Urothelium cell line (cell line): ENCODE data around the gene BMP2K.

Source experiments
- DNase-seq: peaks from one replicate; pipeline ENCODE4 v3.0.0; 2011; ENCODE audit warnings: low spot score, mixed read lengths
- FAIRE-seq: peaks from 2 replicates; lab custom pipeline; 2011; peaks lifted over from hg19 to GRCh38; lab: Jason Lieb, UNC

BMP2K gene

GRCh38 chr4:78922207-78922606, 146.1 kb downstream of the BMP2K start:
- DNase-seq (no peak), FAIRE-seq (no peak)

DNA sequence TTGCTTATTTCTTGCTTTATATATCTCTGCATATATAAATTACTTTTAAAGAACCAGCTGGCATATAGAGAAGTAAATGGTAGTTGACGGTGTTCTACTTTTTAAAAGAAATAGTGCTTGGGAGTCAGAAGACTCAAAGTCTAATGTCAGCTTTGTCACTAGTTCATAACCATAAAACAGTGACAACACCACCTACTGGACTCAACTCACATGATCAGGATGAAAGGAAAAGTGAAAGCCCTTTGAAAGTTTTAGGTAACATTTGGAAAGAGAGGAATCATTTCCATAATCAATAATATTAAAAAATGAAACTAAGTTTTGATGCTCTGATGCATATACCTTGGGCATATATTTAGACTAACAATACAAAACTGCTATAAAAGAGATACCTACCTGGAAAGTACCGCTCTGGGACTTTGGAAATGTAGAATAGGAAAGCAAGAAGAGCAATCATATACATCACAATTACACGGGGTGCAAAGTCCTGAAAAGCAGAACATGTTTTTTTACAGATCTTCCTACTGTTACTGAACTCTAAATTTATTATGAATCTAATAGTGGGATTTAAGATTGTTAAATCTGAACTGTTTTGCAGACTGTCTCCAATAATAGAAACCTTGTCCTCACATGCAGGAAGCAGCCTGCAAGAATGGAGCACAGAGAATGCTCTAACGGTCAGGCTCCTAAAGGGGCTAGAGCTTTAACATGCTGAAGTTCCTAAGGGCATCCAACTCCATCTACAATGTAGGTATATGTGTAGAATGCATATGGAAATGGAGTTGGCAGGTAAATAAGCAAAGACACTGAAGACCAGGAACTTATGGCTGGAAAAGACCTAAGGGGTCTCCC, 147.5 kb downstream of the BMP2K start:
- DNase-seq (no peak), FAIRE-seq (no peak)

- DNase-seq (no peak), FAIRE-seq (no peak)
Observed at GRCh38 chr4:78926826-78927225, 150.7 kb downstream of the BMP2K start.

GRCh38 chr4:78928835-78929234, 152.7 kb downstream of the BMP2K start:
- FAIRE-seq, result no peak
- no peak for DNase-seq

- DNase-seq (no peak), FAIRE-seq (no peak)
Observed at GRCh38 chr4:78930016-78930629, 154.0 kb downstream of the BMP2K start.

GRCh38 chr4:78936989-78937388, 160.8 kb downstream of the BMP2K start:
- no peak for FAIRE-seq
- no peak for DNase-seq

DNA sequence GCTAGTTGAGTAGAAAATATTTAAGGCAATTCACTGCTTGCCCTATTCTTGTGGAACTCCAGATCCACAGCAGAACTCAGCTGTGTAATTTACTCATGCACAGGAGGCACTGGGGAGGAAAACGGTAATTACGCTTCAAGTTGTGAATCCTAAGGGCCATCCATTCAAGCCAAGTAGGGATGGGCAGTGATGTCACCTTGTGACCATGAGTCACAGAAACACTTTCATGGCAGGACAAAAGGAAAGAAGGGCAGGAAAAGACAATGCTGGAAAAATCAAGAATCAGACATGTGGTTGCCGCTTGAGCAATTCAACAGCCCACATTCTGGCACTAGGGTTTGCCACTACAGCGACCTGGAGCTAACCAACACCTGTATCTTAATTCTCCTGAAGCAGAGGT, 161.7 kb downstream of the BMP2K start:
- FAIRE-seq (no peak), DNase-seq (peak; percentile 26)

DNA sequence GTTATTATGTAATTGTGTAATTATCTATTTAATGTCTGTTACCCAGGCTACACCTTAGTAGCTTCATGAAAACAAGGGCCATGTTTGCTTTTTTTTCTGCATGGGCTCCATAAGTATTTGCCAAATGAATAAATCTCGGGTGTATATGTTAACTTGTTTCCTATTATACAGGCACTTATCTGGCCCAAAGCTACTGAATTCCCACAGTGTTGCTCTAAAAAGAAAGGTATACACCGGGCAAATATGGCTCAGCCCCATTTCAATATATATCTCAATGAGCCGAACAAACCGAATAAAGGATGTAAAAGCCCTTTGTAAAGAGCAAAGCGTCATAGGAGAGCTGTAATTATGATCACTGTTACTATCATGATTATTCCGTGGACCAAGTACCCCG, 162.3 kb downstream of the BMP2K start:
- FAIRE-seq, result no peak
- no peak for DNase-seq

DNA sequence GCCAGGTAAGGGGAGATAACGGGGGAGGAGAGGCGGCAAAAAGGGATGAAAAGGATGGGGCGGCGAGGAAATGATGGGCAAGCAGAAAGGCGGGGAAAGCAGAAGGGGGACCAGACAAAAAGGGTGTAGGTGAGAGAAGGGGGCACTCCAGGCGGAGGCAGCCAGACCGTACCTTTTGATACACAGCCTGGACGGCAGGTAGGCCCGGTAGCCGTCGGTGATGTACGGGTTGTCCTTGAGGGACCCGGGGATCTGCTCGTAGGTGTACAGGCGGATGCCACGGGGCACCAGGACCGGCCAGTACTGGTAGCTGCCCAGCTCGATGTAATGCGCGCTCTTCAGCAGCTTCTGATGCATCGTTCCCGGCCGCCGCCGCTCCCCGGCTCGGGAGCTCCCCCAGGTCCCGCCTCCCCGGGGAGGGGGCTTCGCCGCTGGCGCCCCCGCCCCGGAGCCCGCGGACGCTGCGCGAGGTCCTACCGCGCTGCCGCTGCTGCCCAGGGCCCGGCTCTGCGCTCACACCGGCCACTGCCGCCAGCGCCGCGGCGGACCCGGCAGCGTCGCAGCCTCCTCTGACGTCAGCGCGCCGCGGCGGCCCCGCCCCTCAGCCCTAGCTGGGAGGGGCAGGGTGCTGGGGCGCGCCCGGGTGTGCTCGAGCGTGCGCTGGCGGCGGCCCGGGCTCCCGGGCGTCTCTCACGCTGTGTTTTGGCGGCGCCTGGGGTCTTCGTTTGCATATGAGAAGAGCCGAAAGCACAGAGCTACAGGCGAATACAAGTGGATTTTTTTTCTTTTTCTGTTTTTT, 162.9 kb downstream of the BMP2K start, which contains the start of gene PAQR3:
Gene PAQR3 (minus strand): TSS at position 571 of the 799 bp plus-strand sequence. CDS start 214 bp downstream, at position 357.
- DNase-seq (peak; percentile 96), FAIRE-seq (peak; percentile 55)

GRCh38 chr4:78939667-78940008, 163.5 kb downstream of the BMP2K start:
- no peak for DNase-seq

GRCh38 chr4:78940752-78941151, 164.6 kb downstream of the BMP2K start:
- DNase-seq, result no peak
- no peak for FAIRE-seq

More at GRCh38 chr4:78939667-78940008, 163.5 kb downstream of the BMP2K start:
- FAIRE-seq, result no peak

DNA sequence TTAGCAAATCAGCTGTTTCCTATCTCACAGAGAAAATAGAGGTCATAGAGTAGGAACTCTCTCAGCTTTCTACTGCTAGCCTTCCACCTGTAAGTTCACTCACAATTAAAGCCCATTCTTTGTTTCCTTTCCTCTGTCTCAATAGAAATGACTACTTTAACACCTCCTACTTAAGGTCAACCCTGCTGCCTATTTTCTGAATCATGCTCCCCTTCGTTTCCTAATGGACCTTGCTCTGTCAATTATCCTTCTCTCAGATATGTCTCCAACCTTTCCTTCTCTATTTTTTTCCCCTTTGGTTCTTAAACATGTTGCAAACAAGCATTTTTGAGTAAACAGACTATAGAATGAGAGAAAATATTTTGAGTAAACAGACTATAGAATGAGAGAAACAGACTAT, 168.2 kb downstream of the BMP2K start:
- FAIRE-seq (no peak), DNase-seq (no peak)

DNA sequence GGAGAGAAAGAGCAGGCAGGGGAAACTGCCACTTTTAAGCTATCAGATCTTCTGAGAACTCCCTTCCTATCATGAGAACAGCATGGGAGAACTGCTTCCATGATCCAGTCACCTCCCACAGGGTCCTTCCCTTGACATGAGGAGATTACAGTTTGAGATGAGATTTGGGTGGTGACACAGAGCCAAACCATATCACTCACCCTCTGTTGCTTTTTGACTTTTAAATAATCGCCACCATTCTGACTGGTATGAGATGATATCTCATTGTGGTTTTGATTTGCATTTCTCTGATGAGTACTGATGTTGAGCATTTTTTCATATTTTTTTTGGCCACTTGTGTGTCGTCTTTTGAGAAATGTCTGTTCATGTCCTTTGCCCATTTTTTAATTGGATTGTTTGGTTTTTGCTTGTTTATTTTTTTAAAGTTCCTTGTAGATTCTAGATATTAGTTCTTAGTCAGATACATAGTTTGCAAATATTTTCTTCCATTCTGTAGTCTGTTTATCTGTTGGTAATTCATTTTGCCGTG, 169.6 kb downstream of the BMP2K start:
- FAIRE-seq, result no peak

DNA sequence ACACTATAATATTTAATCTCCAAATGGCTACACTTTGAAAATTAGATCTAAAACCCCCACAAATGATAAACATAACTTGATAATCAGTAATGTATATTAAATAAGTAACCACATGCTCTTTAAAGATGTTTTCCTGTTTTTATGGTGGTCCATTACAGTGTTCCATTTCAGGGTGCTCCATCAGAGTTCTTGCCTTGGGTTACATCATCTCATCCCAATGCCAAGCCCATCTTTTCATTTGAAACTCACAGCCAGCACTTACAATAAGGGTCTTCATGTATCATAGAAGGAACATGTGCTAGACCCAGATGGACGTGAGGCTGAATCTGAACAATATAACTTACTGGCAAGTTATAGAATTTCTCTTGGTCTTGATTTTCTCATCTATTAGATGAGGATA, 173.6 kb downstream of the BMP2K start:
- no peak for DNase-seq
- FAIRE-seq, result no peak

More for the DNA sequence above, 169.6 kb downstream of the BMP2K start:
- no peak for DNase-seq

DNA sequence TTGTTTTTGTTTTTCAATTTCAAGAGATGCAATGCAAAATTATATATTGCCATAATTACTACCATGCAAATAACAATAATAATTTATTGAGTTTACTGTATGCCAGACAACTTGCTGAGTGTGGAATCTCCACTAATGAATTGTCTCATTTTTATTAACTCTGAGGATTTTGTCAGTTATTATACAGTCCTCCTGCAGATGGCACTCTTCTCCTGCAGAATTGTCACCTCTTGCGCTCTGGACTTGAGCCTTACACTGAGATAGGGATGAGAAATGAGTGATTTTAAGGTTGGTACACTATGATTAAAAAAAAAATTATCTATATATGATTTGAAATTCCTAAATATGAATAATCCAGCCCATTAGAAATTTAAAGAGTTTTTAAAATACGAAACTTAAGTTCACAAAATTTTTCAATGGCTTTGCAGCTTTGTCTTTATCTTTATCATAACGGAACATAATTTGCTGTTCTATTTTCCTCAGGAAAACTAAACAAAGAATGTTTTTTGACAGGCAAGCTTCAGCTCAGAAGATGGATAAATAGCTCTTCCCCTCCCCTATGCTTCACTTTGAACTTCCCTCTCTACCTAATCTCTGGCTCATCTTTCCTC, 175.8 kb downstream of the BMP2K start:
- DNase-seq, result peak; percentile 51
- no peak for FAIRE-seq

- FAIRE-seq (no peak), DNase-seq (no peak)
Observed at GRCh38 chr4:78953231-78953630, 177.1 kb downstream of the BMP2K start.

DNA sequence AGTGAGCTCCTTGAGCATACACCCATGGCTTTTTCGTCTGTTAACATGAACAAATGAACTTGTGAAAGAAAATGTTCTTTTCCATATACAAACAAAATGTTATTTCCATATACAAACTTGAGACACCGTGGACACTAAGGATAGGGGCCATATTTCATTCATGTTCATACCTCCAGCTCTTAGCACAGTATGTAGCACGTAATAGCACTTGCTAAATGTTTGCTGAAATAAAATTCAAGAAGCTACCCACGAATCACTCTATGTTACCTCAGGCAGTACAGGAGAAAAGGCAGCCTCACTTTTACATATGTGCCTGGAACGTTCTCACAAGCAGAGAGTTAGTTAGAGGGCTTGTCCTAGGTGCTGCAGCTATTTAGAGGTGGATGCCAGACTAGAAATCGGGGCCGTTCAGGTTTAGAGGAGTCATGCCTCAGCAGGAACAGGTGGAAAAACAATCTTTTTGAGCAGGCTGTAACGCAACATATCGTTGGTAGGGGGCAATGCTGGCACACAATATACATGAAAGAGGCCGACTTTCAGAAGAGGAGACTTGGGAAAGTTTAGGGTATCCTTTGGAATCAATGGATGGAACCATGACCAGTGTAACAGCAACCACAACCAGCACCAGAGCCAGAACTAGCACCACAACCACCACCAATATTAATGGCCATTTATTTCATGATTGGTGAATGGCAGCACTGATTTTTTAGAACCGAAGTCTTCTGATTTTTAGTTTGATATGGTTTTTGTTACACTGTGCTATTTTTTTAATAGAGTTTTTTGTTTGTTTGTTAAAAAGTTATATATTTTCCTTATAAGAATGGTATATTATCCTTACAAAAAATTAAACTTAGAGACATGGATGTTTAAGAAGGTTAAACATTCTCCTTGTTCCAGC, 177.9 kb downstream of the BMP2K start:
- no peak for FAIRE-seq
- peak; percentile 40 for DNase-seq

DNA sequence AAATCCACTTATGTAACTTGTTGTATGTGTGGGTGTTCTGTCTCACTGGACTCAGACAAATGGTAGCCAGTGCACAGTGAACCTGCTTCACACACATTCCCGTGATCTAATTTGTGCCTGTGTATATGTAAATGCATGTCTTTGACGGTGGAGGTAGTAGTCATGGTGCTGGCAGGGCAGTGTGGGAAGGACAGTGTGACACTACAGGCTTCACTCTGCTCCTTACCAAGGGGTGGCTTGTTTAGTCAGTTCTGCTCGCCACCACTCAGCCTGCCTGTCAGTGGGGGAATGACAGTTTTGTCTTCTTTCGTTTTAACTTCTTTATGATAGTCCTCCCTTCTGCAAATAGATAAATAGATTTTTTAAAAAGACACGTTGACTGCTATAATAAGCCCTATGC, 180.8 kb downstream of the BMP2K start:
- FAIRE-seq (no peak), DNase-seq (no peak)

DNA sequence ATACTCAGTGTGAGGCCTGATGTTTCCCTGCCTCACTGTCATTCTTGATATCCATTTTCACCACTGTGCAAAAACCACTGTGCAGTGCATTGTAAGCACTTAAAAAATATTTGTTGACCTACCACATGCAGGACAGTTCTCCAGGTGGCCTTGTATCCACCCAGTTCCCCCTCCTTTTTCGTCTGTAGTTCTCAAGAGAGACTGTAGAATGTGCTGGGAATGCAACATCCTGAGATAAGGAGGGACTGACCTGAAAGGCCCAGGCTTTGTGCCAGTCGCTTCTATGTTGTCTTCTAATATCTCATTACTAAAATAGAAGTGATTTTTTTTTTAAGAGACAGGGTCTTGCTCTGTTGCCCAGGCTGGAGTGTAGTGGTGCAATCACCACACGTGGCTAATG, 184.8 kb downstream of the BMP2K start:
- no peak for FAIRE-seq
- no peak for DNase-seq
